Thyroid gland (tissue), 4 donors: ENCODE results near the gene RENBP.

Experiments
- CTCF ChIP-seq, 6 experiments: fragments of 200-600 bp in 3 of 6; fragments of 450-650 bp in 3 of 6; sonication (generic) in 3 of 6; IDR thresholded peaks; one replicate each; pipeline ENCODE4 v1.5.1; 2016 to 2019; ENCODE audit warnings: antibody characterized with exemption in 6 of 6, mild to moderate bottlenecking in 2 of 6, inconsistent platforms in 1 of 6, moderate library complexity in 1 of 6
- POLR2A ChIP-seq, 2 donors: fragments of 450-650 bp; IDR thresholded peaks; one replicate each; pipeline ENCODE4 v1.6.1; 2017; ENCODE audit warnings: antibody characterized with exemption in 2 of 2, mild to moderate bottlenecking in 2 of 2, moderate library complexity in 1 of 2

- no peak for TF ChIP-seq CTCF (IDR thresholded peaks at IDR 0.05)
- TF ChIP-seq POLR2A (IDR thresholded peaks at IDR 0.05) = no peak
Observed at GRCh38 chrX:153939573-153939972, 4.9 kb downstream of the RENBP start.
